A375 (cell line): Measurements from ENCODE around the gene ZFYVE21. TPM values are rescaled to one million over a fixed set of nuclear protein-coding genes. Genes with fewer than 3 reads are reported as not detected.

Source experiments
- small RNA-seq: library from RNA; depleted of rRNA; stranded (forward); fragments of <200 nt; gene quantifications from one replicate; pipeline ENCODE3, GENCODE V24; 2014
- total RNA-seq: library from RNA; depleted of rRNA; stranded (reverse); fragments of >200 nt; shearing (Covaris generic); gene quantifications from 2 replicates; pipeline ENCODE4 v1.2.3, GENCODE V29; 2014; rRNA removed

Gene ZFYVE21
- total RNA-seq, result 13.8 and 15.4 TPM in 2 replicates

GRCh38 chr14:103715052-103716000, at the start of gene ZFYVE21, which contains the start of gene XRCC3:
ZFYVE21 (plus strand) TSS chr14:103715810; CDS start chr14:103715842, 32 bp downstream.
XRCC3 (minus strand) TSS chr14:103715451; CDS start chr14:103711087, 4,364 bp downstream.

Small RNA genes lying within 50 kb of the gene (small RNA-seq; reads per million reads assigned to genes)
- gene RF00019, result not detected

Other genes with a start within 250 kb of the ZFYVE21 start
- gene CKB, start 193.0 kb upstream of the ZFYVE21 start, total RNA-seq, result 161 and 215 TPM in 2 replicates
- 24.2 and 29.2 TPM in 2 replicates for gene TRMT61A, start 186.6 kb upstream of the ZFYVE21 start, total RNA-seq
- 11.4 and 13.9 TPM in 2 replicates for gene BAG5, start 153.2 kb upstream of the ZFYVE21 start, total RNA-seq
- gene COA8, start 152.8 kb upstream of the ZFYVE21 start, total RNA-seq, result 14.6 and 20.0 TPM in 2 replicates
- 189 and 272 TPM in 2 replicates for gene KLC1, start 86.6 kb upstream of the ZFYVE21 start, total RNA-seq
- 40.6 and 43.3 TPM in 2 replicates for gene XRCC3, start 359 bp upstream of the ZFYVE21 start, total RNA-seq
- 6.1 and 7.7 TPM in 2 replicates for gene PPP1R13B, start 131.8 kb downstream of the ZFYVE21 start, total RNA-seq
- gene TDRD9, start 212.6 kb downstream of the ZFYVE21 start, total RNA-seq, result not detected in 2 replicates
- gene RD3L, start 226.7 kb downstream of the ZFYVE21 start, total RNA-seq, result not detected in 2 replicates